ENCODE results near the gene TIRAP.

Gene TIRAP

DNA sequence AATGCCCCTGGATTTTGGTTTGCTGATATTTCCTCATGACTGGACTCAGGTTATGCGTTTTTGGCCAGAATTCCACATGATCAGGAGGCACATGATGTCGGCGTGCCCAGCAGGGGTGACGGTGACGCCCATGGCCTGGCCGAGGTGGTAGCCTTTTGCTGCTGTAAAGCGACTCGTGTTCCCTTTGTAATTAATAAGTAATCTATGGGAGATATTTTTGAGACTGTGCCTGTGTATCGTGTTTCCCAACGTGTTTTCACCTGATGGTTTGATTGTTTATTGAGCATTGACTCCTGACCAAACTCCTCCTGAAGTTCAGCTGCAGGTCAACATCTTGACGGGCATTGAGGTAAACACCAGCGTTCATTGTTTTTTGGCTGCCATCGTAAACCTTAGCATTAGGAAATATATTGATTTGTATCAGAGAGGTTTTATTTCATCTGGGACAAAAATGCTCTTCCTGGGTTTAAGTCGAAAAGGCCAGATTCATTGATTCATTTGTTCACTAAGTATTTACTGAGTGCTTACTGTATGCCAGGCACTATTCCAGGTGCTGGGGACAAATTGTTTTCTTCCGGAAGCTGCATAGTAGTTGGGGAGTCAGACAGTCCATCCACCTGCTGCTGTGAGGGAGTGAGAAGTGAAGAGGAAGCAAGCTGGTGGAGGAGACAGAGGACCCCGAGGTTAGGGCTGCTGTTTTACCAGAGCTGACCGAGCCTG, 44.5 kb downstream of the TIRAP start:
- DNase-seq, result no peak

- DNase-seq, result no peak
Observed at GRCh38 chr11:126328001-126328390, 45.1 kb downstream of the TIRAP start.

GRCh38 chr11:126328444-126328843, 45.6 kb downstream of the TIRAP start:
- DNase-seq, result no peak

DNA sequence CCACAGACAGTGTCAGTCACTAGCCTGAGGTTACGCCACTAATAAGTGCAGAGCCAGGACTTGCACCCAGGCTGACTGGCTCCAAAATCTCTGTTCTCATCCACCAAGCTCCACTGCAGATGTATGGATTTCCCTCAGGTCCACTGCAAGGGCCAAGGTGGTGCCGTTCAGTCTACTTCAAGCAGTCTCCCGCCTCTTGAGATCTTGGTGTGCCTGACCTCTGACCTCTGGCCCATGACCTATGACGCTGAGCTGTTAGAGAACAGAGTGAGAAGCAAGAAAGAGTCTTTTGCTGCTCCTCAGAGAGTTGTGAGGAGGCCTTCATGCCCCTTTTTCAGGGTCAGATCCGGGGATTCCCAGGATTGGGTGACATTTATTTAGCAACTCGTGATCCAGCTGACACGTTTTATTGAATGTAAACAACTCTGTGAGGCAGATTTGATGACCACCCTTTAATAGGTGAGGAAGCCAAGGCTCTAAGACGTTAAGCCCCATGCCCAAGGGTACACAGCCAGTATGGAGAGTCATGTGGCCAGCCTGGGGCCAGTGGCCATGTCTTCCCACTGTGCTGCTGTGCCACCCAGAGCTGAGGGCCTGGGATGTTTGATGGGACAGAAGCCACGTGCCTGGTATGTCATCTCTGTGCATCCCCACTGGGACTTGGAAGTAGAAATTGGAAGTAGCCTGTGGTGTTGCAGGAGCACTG, 46.2 kb downstream of the TIRAP start:
- no peak for DNase-seq

DNA sequence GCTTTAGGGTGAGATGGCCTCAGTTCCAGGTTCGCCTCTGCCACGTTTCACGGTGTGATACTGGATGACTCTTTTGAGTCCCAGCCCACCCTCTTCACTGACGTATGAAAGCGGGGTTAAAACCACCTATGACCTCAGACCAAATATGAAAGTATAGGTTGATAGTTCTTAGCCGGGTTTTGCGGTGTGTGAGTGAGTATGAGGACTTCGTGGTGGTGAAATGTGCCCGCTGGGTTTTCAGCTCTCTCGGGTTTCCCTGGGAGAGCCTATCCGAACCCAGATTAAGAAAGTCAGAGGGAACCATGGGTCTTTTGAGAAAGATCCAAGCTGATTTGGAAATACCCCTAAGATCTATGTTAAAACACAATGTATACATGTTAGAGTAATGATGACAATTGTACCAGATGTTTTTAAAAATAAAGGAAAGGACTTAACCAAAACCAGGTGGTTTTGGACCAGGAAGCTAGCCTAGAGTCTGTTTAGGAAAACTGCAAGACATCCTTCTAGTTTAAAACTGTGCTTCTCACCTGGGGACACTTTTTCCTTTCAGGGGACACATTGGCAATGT, 46.8 kb downstream of the TIRAP start:
- no peak for DNase-seq

DNA sequence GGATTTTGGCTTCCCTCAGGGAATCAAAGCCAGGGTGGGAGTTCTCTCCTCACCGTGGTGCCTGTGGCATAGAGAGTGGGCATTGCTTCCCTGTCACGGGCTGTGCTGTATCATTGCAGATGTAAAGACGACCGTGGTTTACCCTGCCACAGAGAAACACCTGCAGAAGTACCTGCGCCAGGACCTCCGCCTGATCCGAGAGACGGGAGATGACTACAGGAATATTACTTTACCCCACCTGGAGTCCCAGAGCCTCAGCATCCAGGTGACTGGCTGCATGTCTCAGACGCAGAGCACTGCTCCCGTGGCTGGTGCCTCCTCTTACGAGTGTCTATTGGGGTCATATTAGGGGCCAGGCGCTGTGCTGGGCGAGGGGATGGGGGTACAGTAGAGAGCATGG, 48.4 kb downstream of the TIRAP start:
- DNase-seq, result no peak

DNA sequence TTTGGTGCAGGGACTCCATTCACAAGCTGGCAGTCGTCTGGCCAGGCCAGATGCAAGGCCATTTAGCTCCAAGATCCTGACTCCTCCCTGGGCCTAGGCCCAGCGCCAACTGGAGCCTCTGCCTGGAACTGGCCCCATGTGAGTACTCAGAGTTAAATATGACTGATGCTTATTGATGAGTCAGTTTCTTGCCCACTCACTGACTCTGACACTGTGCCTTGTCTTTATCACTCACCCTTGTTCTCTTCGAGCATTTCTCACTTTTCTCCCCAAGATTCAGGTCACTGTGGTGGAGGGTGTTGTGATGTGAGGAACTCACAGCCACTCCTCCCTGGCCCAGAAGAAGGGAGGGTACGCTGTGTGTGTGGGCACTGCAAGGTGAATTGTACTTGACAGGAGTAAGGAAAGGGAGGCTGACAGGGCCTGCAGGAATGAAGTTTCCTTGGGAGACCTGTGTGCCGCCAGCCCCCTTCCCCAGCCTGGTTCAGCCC, 49.4 kb downstream of the TIRAP start:
- DNase-seq, result no peak

- no peak for DNase-seq
Observed at GRCh38 chr11:126333142-126333541, 50.2 kb downstream of the TIRAP start.

- no peak for DNase-seq
Observed at GRCh38 chr11:126334659-126335462, 52.0 kb downstream of the TIRAP start.

DNA sequence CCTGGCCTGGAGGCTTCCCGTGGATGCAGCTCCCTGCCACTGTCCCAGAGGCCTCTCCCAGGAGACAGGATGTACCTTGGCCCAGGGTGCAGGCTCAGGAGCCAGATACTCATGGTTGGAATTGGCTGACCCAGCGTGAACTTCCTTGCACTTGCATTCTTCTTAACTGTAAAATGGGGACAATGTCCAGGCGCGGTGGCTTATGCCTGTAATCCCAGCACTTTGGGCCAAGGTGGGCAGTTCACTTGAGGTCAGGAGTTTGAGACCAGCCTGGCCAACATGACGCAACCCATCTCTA, 52.5 kb downstream of the TIRAP start:
- DNase-seq, result no peak

DNA sequence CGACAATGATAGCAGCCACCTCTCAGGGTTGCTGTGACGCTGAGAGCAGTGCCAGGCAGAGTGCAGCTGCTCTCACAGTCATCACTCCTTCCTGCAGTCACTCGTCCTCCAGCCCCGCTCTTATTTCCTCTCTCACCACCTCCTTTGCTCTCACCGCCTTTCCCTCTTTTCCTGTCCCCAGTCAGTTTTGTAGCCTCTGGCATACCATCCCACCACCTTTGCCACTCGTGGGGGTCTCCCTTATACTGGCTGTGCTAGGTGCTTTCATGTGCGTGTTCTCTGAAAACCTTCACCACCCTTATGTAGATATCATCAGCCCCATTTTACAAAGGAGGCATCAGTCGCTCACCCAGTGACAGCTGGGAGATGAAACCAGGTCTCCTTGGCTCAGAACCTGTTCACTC, 53.2 kb downstream of the TIRAP start:
- DNase-seq, result no peak

DNA sequence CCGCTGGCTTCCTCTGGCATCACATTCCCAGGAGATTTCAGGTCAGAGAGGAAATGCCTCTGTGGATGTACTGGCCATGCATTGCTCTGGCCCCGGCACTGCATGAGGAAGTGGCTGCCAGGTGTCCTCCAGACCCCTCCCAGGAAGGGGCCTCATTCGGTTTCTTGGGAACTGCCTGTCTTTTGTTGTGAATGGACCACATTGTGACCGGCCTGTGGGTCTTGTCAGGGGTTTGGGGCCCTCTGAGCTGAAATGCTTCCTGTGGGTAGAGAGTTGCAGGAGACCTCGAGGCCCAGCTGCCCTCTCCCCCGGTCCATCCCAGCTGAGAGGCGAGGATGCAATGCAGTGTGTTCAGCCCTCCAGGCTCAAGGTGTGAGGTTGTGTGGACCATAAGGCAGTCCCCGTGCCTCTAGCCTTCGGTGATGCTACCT, 53.8 kb downstream of the TIRAP start:
- no peak for DNase-seq

- no peak for DNase-seq
Observed at GRCh38 chr11:126337126-126337473, 54.2 kb downstream of the TIRAP start.

- DNase-seq, result no peak
Observed at GRCh38 chr11:126337474-126338241, 54.8 kb downstream of the TIRAP start.

- DNase-seq, result no peak
Observed at GRCh38 chr11:126338346-126339055, 55.6 kb downstream of the TIRAP start.

- DNase-seq, result no peak
Observed at GRCh38 chr11:126339073-126339862, 56.4 kb downstream of the TIRAP start.

- no peak for DNase-seq
Observed at GRCh38 chr11:126339863-126340434, 57.1 kb downstream of the TIRAP start.

- DNase-seq, result no peak
Observed at GRCh38 chr11:126340960-126341606, 58.2 kb downstream of the TIRAP start.

- DNase-seq, result no peak
Observed at GRCh38 chr11:126341760-126342161, 58.9 kb downstream of the TIRAP start.

GRCh38 chr11:126343051-126343450, 60.2 kb downstream of the TIRAP start:
- no peak for DNase-seq

Data from DMS53 (cell line).